WTC11 (cell line): ENCODE data around the gene VGF. TPM values are rescaled to one million over a fixed set of nuclear protein-coding genes. Genes with fewer than 3 reads are reported as not detected.
A peak's percentile ranks its signal among the peaks of the same experiment; 100 is the strongest.

Experiments used
- ATAC-seq: fragments of 200-7000 bp; cut with Tn5 transposase; 2 replicates; pipeline ENCODE4 v1.10.0; 2021; ENCODE audit warnings: mild to moderate bottlenecking, moderate library complexity
- CTCF ChIA-PET: fragments of 300-600 bp; sonication (Branson Sonifier 250); formaldehyde crosslinking; loops from one replicate; lab custom pipeline; 2021; ENCODE audit warnings: antibody characterized with exemption; lab: Charles Lee
- POLR2A ChIA-PET: fragments of 350-600 bp; sonication (Branson Sonifier 250); formaldehyde crosslinking; loops from one replicate; lab custom pipeline; 2021; ENCODE audit warnings: antibody characterized with exemption; lab: Charles Lee
- DNase-seq: peaks from one replicate; pipeline ENCODE4 v3.0.0; 2021; ENCODE audit warnings: low spot score
- H3K27ac Mint-ChIP-seq: 2 replicates; pipeline ENCODE4 v1.8.0; 2021; ENCODE audit warnings: mixed read lengths
- H3K27me3 Mint-ChIP-seq: 2 replicates; pipeline ENCODE4 v1.8.0; 2021; ENCODE audit warnings: low read depth, mild to moderate bottlenecking, moderate library complexity, mixed read lengths
- H3K36me3 Mint-ChIP-seq: 2 replicates; pipeline ENCODE4 v1.8.0; 2021; ENCODE audit warnings: mixed read lengths
- H3K4me1 Mint-ChIP-seq: 2 replicates; pipeline ENCODE4 v1.8.0; 2022; ENCODE audit warnings: mixed read lengths
- H3K4me3 Mint-ChIP-seq: 2 replicates; pipeline ENCODE4 v1.8.0; 2021; ENCODE audit warnings: mild to moderate bottlenecking, moderate library complexity, mixed read lengths
- H3K9me3 Mint-ChIP-seq: 2 replicates; pipeline ENCODE4 v1.8.0; 2021; ENCODE audit warnings: mixed read lengths
- ATF1 ChIP-seq: sonication (generic); formaldehyde crosslinking; IDR thresholded peaks from 2 replicates; pipeline ENCODE4 v1.8.1; 2023; ENCODE audit warnings: mild to moderate bottlenecking, moderate library complexity, missing genetic modification reagents
- CDX4 ChIP-seq: fragments of 250-450 bp; sonication (Bioruptor Pico); IDR thresholded peaks from 2 replicates; pipeline ENCODE4 v1.9.0; 2021; ENCODE audit warnings: moderate library complexity, mild to moderate bottlenecking, inconsistent platforms, borderline replicate concordance
- E2F5 ChIP-seq: sonication (generic); formaldehyde crosslinking; IDR thresholded peaks from 2 replicates; pipeline ENCODE4 v1.8.1; 2022; ENCODE audit warnings: mild to moderate bottlenecking, moderate library complexity, missing genetic modification reagents
- ETV6 ChIP-seq: sonication (generic); formaldehyde crosslinking; IDR thresholded peaks from 2 replicates; pipeline ENCODE4 v1.8.1; 2022; ENCODE audit warnings: mild to moderate bottlenecking, missing genetic modification reagents
- MXD4 ChIP-seq: fragments of 250-450 bp; sonication (Bioruptor Pico); IDR thresholded peaks from 2 replicates; pipeline ENCODE4 v1.8.0; 2021; ENCODE audit warnings: mild to moderate bottlenecking, moderate library complexity, borderline replicate concordance
- NFYB ChIP-seq: sonication (generic); formaldehyde crosslinking; conservative IDR thresholded peaks from 2 replicates; pipeline ENCODE4 v1.8.0; 2022; ENCODE audit warnings: low read depth, missing genetic modification reagents
- PRDM15 ChIP-seq: sonication (generic); formaldehyde crosslinking; IDR thresholded peaks from 2 replicates; pipeline ENCODE4 v1.8.0; 2022; ENCODE audit warnings: missing genetic modification reagents
- PREB ChIP-seq: sonication (generic); formaldehyde crosslinking; IDR thresholded peaks from 2 replicates; pipeline ENCODE4 v1.8.1; 2022; ENCODE audit warnings: mild to moderate bottlenecking, missing genetic modification reagents, moderate library complexity, borderline replicate concordance
- RELA ChIP-seq: sonication (generic); formaldehyde crosslinking; IDR thresholded peaks from 2 replicates; pipeline ENCODE4 v1.8.1; 2022; ENCODE audit warnings: missing genetic modification reagents, mild to moderate bottlenecking, borderline replicate concordance
- SMAD3 ChIP-seq: sonication (generic); formaldehyde crosslinking; IDR thresholded peaks from 2 replicates; pipeline ENCODE4 v1.8.0; 2022; ENCODE audit warnings: missing genetic modification reagents, mild to moderate bottlenecking, borderline replicate concordance
- TEAD1 ChIP-seq: sonication (generic); formaldehyde crosslinking; IDR thresholded peaks from 2 replicates; pipeline ENCODE4 v1.8.0; 2022; ENCODE audit warnings: mild to moderate bottlenecking, missing genetic modification reagents
- ZNF317 ChIP-seq: sonication (generic); formaldehyde crosslinking; IDR thresholded peaks from 2 replicates; pipeline ENCODE4 v1.8.1; 2023; ENCODE audit warnings: low read depth, mild to moderate bottlenecking, moderate library complexity, missing genetic modification reagents, borderline replicate concordance
- ZNF396 ChIP-seq: fragments of 250-450 bp; sonication (Bioruptor Pico); IDR thresholded peaks from 2 replicates; pipeline ENCODE4 v1.8.0; 2021; ENCODE audit warnings: mild to moderate bottlenecking, moderate library complexity, borderline replicate concordance
- ZNF416 ChIP-seq: fragments of 250-450 bp; sonication (Bioruptor Pico); IDR thresholded peaks from 2 replicates; pipeline ENCODE4 v1.9.0; 2021; ENCODE audit warnings: mild to moderate bottlenecking, inconsistent platforms
- ZNF532 ChIP-seq: fragments of 250-450 bp; sonication (Bioruptor Pico); IDR thresholded peaks from 2 replicates; pipeline ENCODE4 v1.9.0; 2021; ENCODE audit warnings: mild to moderate bottlenecking, borderline replicate concordance
- total RNA-seq: library from RNA; stranded (reverse); gene quantifications from 3 replicates; pipeline ENCODE4 v1.2.3, GENCODE V29; 2021

VGF gene
- total RNA-seq, 1 experiment from 2014 or later: 5.2 TPM

- H3K4me1 Mint-ChIP-seq: peaks cover 6% of the 10 kb centered on the region
- peaks cover 3% of the 10 kb centered on the region; the same call in 1 of the 2 replicates for H3K36me3 Mint-ChIP-seq
- H3K27me3 Mint-ChIP-seq: peaks cover 7% of the 10 kb centered on the region
- POLR2A ChIA-PET: no interaction called here
- H3K27ac Mint-ChIP-seq: peak overlapping the region; percentile 66; the same call in 1 of the 2 replicates
- no peak for TF ChIP-seq ZNF396 (CRISPR knock-in tag)
- TF ChIP-seq SMAD3 (CRISPR knock-in tag): no peak
- TF ChIP-seq ZNF317: no peak
- no peak for TF ChIP-seq ATF1 (CRISPR knock-in tag)
- no peak for TF ChIP-seq ZNF416
- TF ChIP-seq PRDM15 (CRISPR knock-in tag): no peak
- TF ChIP-seq TEAD1 (CRISPR knock-in tag): no peak
- no peak for TF ChIP-seq NFYB
- TF ChIP-seq, all 79 proteins: peak for 0
- ATAC-seq: no peak
- no peak overlapping the region for H3K4me3 Mint-ChIP-seq
- no peaks in the 10 kb centered on the region for H3K9me3 Mint-ChIP-seq
- CTCF ChIA-PET: interaction anchor here (1.2 kb wide), 1 partner anchor 15 kb away, joined by 3 read pairs; no protein-coding TSS in a partner anchor
- no peak for DNase-seq
Observed at GRCh38 chr7:101207459-101207858, 42.1 kb upstream of the VGF start.

GRCh38 chr7:101206665-101207042, 41.3 kb upstream of the VGF start:
- H3K27me3 Mint-ChIP-seq: peaks cover 12% of the 10 kb centered on the region
- DNase-seq (no peak), ATAC-seq (no peak)
- H3K9me3 Mint-ChIP-seq: no peaks in the 10 kb centered on the region
- H3K27ac Mint-ChIP-seq: peak overlapping the region; percentile 53; the same call in 1 of the 2 replicates
- H3K4me1 Mint-ChIP-seq: peaks cover 7% of the 10 kb centered on the region
- no peak overlapping the region for H3K4me3 Mint-ChIP-seq
- CTCF ChIA-PET: interaction anchor here (1.2 to 2.0 kb wide), 3 partner anchors 9 to 76 kb away, joined by 3 to 9 read pairs (median 4); no protein-coding TSS in a partner anchor
- TF ChIP-seq PREB (CRISPR knock-in tag): no peak
- TF ChIP-seq RELA (CRISPR knock-in tag): no peak
- no peak for TF ChIP-seq E2F5
- TF ChIP-seq MXD4 (CRISPR knock-in tag): no peak
- no peak for TF ChIP-seq ZNF317
- TF ChIP-seq CDX4 (CRISPR knock-in tag): no peak
- no peak for TF ChIP-seq ETV6 (CRISPR knock-in tag)
- TF ChIP-seq ZNF532 (CRISPR knock-in tag): no peak
- peaks cover 3% of the 10 kb centered on the region; the same call in 1 of the 2 replicates for H3K36me3 Mint-ChIP-seq
- POLR2A ChIA-PET: interaction anchor here (1.1 kb wide), 1 partner anchor 11 kb away, joined by 3 read pairs; the partner anchor contains the start of gene PLOD3
